IMR-90 (cell line): Measurements from ENCODE around the gene ARHGAP5. TPM values are rescaled to one million over a fixed set of nuclear protein-coding genes. Genes with fewer than 3 reads are reported as not detected.

Experiments
- ATAC-seq: fragments of 200-7000 bp; cut with Tn5 transposase; 2 replicates; pipeline ENCODE4 v1.9.1; 2020; ENCODE audit warnings: low read depth, mild to moderate bottlenecking, moderate library complexity
- BruUV-seq: library from RNA; stranded (reverse); fragments of 400-500 nt; replicated peaks from 2 replicates; lab custom pipeline; 2021; lab: Mats Ljungman, UMichigan
- CTCF ChIA-PET: fragments of 300-600 bp; formaldehyde crosslinking; extraction: SDS; loops from one replicate; lab custom pipeline; 2021; ENCODE audit warnings: antibody characterized with exemption; lab: Yijun Ruan, JAX
- POLR2A ChIA-PET: fragments of 300-600 bp; sonication (Branson Sonifier 250); formaldehyde crosslinking; loops from one replicate; lab custom pipeline; 2022; ENCODE audit warnings: antibody characterized with exemption; ENCODE audit not compliant: unreplicated experiment; lab: Charles Lee
- DNase-seq: peaks from one replicate; pipeline ENCODE4 v3.0.0; 2013
- H2AFZ ChIP-seq: replicated peaks from 2 replicates; pipeline ENCODE3; 2013; ENCODE audit warnings: low read length, mild to moderate bottlenecking; ENCODE audit not compliant: poor library complexity
- H2AK5ac ChIP-seq: 2 replicates; pipeline ENCODE4 v1.6.1; 2013; ENCODE audit warnings: low read depth, low read length, inconsistent platforms
- H2AK9ac ChIP-seq: replicated peaks from 2 replicates; pipeline ENCODE3; 2013; ENCODE audit warnings: mild to moderate bottlenecking, low read depth, low read length, moderate library complexity; ENCODE audit not compliant: poor library complexity
- H2BK120ac ChIP-seq: 2 replicates; pipeline ENCODE4 v1.6.1; 2013; ENCODE audit warnings: low read depth, low read length, inconsistent platforms
- H2BK15ac ChIP-seq: 3 replicates; pipeline ENCODE4 v1.6.1; 2013; ENCODE audit warnings: low read depth, low read length, inconsistent platforms
- H2BK20ac ChIP-seq: 2 replicates; pipeline ENCODE4 v1.6.1; 2013; ENCODE audit warnings: low read depth, mild to moderate bottlenecking, inconsistent platforms, low read length, moderate library complexity
- H2BK5ac ChIP-seq: 2 replicates; pipeline ENCODE4 v1.6.1; 2013; ENCODE audit warnings: mild to moderate bottlenecking, low read depth, low read length, inconsistent platforms; ENCODE audit not compliant: poor library complexity, severe bottlenecking
- H3K14ac ChIP-seq: replicated peaks from 2 replicates; pipeline ENCODE4 v1.6.1; 2013; ENCODE audit warnings: low read depth, low read length, inconsistent platforms
- H3K18ac ChIP-seq: 2 replicates; pipeline ENCODE4 v1.6.1; 2013; ENCODE audit warnings: low read depth, low read length, control low read depth
- H3K23ac ChIP-seq: 2 replicates; pipeline ENCODE4 v1.6.1; 2013; ENCODE audit warnings: low read depth, low read length, inconsistent platforms
- H3K27ac ChIP-seq: 2 replicates; pipeline ENCODE4 v1.5.1; 2013; ENCODE audit warnings: mild to moderate bottlenecking, control low read depth, low read length; ENCODE audit not compliant: insufficient read depth
- H3K27me3 ChIP-seq: 2 replicates; pipeline ENCODE4 v1.6.1; 2013; ENCODE audit warnings: low read length; ENCODE audit not compliant: control insufficient read depth, insufficient read depth
- H3K36me3 ChIP-seq: 2 replicates; pipeline ENCODE4 v1.6.1; 2013; ENCODE audit warnings: low read length, mixed read lengths; ENCODE audit not compliant: control insufficient read depth, insufficient read depth
- H3K4ac ChIP-seq: 2 replicates; pipeline ENCODE4 v1.6.1; 2013; ENCODE audit warnings: low read depth, low read length, inconsistent platforms
- H3K4me1 ChIP-seq: 2 replicates; pipeline ENCODE4 v1.6.1; 2013; ENCODE audit warnings: low read length, mixed read lengths; ENCODE audit not compliant: control insufficient read depth, insufficient read depth
- H3K4me2 ChIP-seq: 2 replicates; pipeline ENCODE4 v1.6.1; 2013; ENCODE audit warnings: low read depth, mild to moderate bottlenecking, control low read depth, low read length, moderate library complexity
- H3K4me3 ChIP-seq: 2 replicates; pipeline ENCODE4 v1.5.1; 2013; ENCODE audit warnings: low read depth, mild to moderate bottlenecking, control low read depth, low read length, moderate library complexity; ENCODE audit not compliant: insufficient read depth
- H3K56ac ChIP-seq: 2 replicates; pipeline ENCODE4 v1.6.1; 2013; ENCODE audit warnings: low read length, inconsistent platforms; ENCODE audit not compliant: insufficient read depth; ENCODE audit errors: extremely low read depth
- H3K79me1 ChIP-seq, 2 experiments: 2 replicates each; pipeline ENCODE4 v1.6.1; 2013; ENCODE audit warnings: low read length in 2 of 2, inconsistent platforms in 1 of 2, low read depth in 1 of 2
- H3K9ac ChIP-seq: 2 replicates; pipeline ENCODE4 v1.6.1; 2013; ENCODE audit warnings: low read depth, low read length, control low read depth
- H3K9me1 ChIP-seq: 2 replicates; pipeline ENCODE4 v1.6.1; 2013; ENCODE audit warnings: low read length, inconsistent platforms; ENCODE audit not compliant: insufficient read depth
- H3K9me3 ChIP-seq: 2 replicates; pipeline ENCODE4 v1.6.1; 2013; ENCODE audit warnings: low read length; ENCODE audit not compliant: control insufficient read depth, insufficient read depth
- H4K20me1 ChIP-seq: 2 replicates; pipeline ENCODE4 v1.6.1; 2013; ENCODE audit warnings: low read length, inconsistent platforms; ENCODE audit not compliant: insufficient read depth
- H4K5ac ChIP-seq: 2 replicates; pipeline ENCODE4 v1.6.1; 2013; ENCODE audit warnings: mild to moderate bottlenecking, low read depth, low read length, control low read depth
- H4K8ac ChIP-seq, 2 experiments: 2 replicates each; pipeline ENCODE4 v1.6.1; 2013; ENCODE audit warnings: low read depth in 2 of 2, low read length in 2 of 2, control low read depth in 1 of 2, inconsistent platforms in 1 of 2
- H4K91ac ChIP-seq: 2 replicates; pipeline ENCODE4 v1.6.1; 2013; ENCODE audit warnings: low read depth, low read length, inconsistent platforms; ENCODE audit not compliant: insufficient read depth
- CEBPB ChIP-seq: IDR thresholded peaks from 2 replicates; pipeline ENCODE4 v1.6.1; 2012; ENCODE audit warnings: low read depth, low read length, improper control_type of control experiment
- ELK1 ChIP-seq: fragments of 150-350 bp; IDR thresholded peaks from 2 replicates; pipeline ENCODE4 v1.6.1; 2016; ENCODE audit warnings: low read depth, mild to moderate bottlenecking, low read length, moderate library complexity, borderline replicate concordance
- FOS ChIP-seq: fragments of 150-350 bp; IDR thresholded peaks from 2 replicates; pipeline ENCODE4 v1.6.1; 2016; ENCODE audit warnings: low read depth, low read length
- RAD21 ChIP-seq: IDR thresholded peaks from 2 replicates; pipeline ENCODE4 v1.6.1; 2012; ENCODE audit warnings: low read length, improper control_type of control experiment
- RFX5 ChIP-seq: IDR thresholded peaks from 2 replicates; pipeline ENCODE4 v1.8.0; 2012; ENCODE audit warnings: low read depth, mild to moderate bottlenecking, low read length, moderate library complexity
- WGBS, 2 experiments: methylation state at CpG; one replicate each; pipeline versions ENCODE4 v1.1.5 to v1.1.7; 2013; ENCODE audit warnings: missing lambda C conversion rate in 2 of 2; ENCODE audit not compliant: insufficient read length in 1 of 2; ENCODE audit errors: extremely low coverage in 2 of 2; 5-methylcytosine and 5-hydroxymethylcytosine counted together
- dilution Hi-C: fragments of 300-500 bp; cut with HindIII; formaldehyde crosslinking; loops from one replicate; pipeline ENCODE4 v1.14.3; 2018; ENCODE audit warnings: low sequenced_read_pairs; ENCODE audit not compliant: unreplicated experiment
- in situ Hi-C: fragments of 300-500 bp; cut with MboI; formaldehyde crosslinking; loops from 3 replicates; pipeline ENCODE4 v1.14.3; 2019; ENCODE audit warnings: low sequenced_read_pairs, inconsistent platforms, mixed read lengths
- intact Hi-C: fragments of 100-400 bp; cut with micrococcal nuclease; formaldehyde crosslinking; loops from 2 replicates; pipeline ENCODE4 v1.10.0; 2022
- polyA plus RNA-seq, 3 experiments: library from polyadenylated mRNA; depleted of rRNA; stranded (reverse); fragments of >200 nt; gene quantifications; 2 replicates each; pipeline ENCODE4 v1.2.3, GENCODE V29; 2012; ENCODE audit warnings: low replicate concordance in 1 of 3
- total RNA-seq: library from RNA; depleted of rRNA; stranded (reverse); fragments of >200 nt; gene quantifications from 2 replicates; pipeline ENCODE4 v1.2.3, GENCODE V29; 2012

Gene ARHGAP5
- total and polyA plus RNA-seq, 2 of the 4 experiments (the other 2 are of a cell fraction), result 7.4 to 45.3 TPM

- TF ChIP-seq CEBPB (no peak), RAD21 (no peak), RFX5 (no peak)
Measured at GRCh38 chr14:32078023-32078857, 1.1 kb downstream of the ARHGAP5 start (continued).

GRCh38 chr14:32078858-32079216 is 1.7 kb downstream of the ARHGAP5 start:
- intact Hi-C loops, result loop anchor here (2.0 to 5.0 kb wide), 2 partner anchors 20 to 293 kb away; no protein-coding TSS in a partner anchor
- H3K9me1 ChIP-seq, result no peaks in the 10 kb centered on the region
- TF ChIP-seq ELK1, result no peak
- no peak for TF ChIP-seq FOS
- TSS peak; percentile 47 for BruUV-seq
- no peak overlapping the region for H3K14ac ChIP-seq
- in situ Hi-C loops, result no loop called here
- H3K18ac ChIP-seq, result no peak overlapping the region
- H2AK5ac ChIP-seq, result no peak overlapping the region
- H4K20me1 ChIP-seq, result peaks cover 53% of the 10 kb centered on the region
- ChIA-PET POLR2A (no interaction called here), CTCF (no interaction called here)
- H2BK5ac ChIP-seq, result no peak overlapping the region
- ATAC-seq (no peak), DNase-seq (peak; percentile 31)
- no peak overlapping the region for H2BK120ac ChIP-seq
- H3K27me3 ChIP-seq, result no peaks in the 10 kb centered on the region
- dilution Hi-C loops, result no loop called here
- H4K5ac ChIP-seq, result no peak overlapping the region
- H3K56ac ChIP-seq, result no peak overlapping the region
- H2AK9ac ChIP-seq, result no peak overlapping the region
- H3K4me3 ChIP-seq, result peak overlapping the region; percentile 78
- no peak overlapping the region for H2AFZ ChIP-seq
- no peaks in the 10 kb centered on the region for H3K36me3 ChIP-seq
- no peak overlapping the region for H2BK20ac ChIP-seq
- no peak overlapping the region for H4K8ac ChIP-seq
- H3K4me1 ChIP-seq, result peaks cover 2% of the 10 kb centered on the region; the same call in 1 of the 2 replicates
- no peak overlapping the region for H4K91ac ChIP-seq
- WGBS, 2 experiments, result no CpG with 5 or more reads among the region's 7 CpGs
- H2BK15ac ChIP-seq, result no peak overlapping the region
- no peaks in the 10 kb centered on the region for H3K9me3 ChIP-seq
- H3K4ac ChIP-seq, result no peak overlapping the region
- no peak overlapping the region for H3K27ac ChIP-seq
- peak overlapping the region; percentile 87 for H3K9ac ChIP-seq
- peaks cover 6 to 26% of the 10 kb centered on the region in 2 experiments; a peak in 3 of 4 replicates for H3K79me1 ChIP-seq
- H3K4me2 ChIP-seq, result peak overlapping the region; percentile 83
- H3K23ac ChIP-seq, result peak overlapping the region; percentile 18; the same call in 1 of the 2 replicates
